GM18867 (cell line): ENCODE measurements around the gene SP110.
"Not testable (repeated sequence)": the region's sequence is repeated elsewhere in the genome, so short reads cannot be mapped to it uniquely, and the experiment has no call there.

Experiments
- ATAC-seq: cut with Tn5 transposase; IDR thresholded peaks from one replicate; pipeline ENCODE4 v1.9.1; 2021; ENCODE audit warnings: mild to moderate bottlenecking, moderate library complexity; ENCODE audit not compliant: unreplicated experiment

Gene SP110

GRCh38 chr2:230219419-230220331 is at the start of gene SP110:
TSS of gene SP110 (minus strand) at chr2:230219984. CDS start at chr2:230216927, 3,057 bp downstream.
- peak; percentile 81 for ATAC-seq

DNA sequence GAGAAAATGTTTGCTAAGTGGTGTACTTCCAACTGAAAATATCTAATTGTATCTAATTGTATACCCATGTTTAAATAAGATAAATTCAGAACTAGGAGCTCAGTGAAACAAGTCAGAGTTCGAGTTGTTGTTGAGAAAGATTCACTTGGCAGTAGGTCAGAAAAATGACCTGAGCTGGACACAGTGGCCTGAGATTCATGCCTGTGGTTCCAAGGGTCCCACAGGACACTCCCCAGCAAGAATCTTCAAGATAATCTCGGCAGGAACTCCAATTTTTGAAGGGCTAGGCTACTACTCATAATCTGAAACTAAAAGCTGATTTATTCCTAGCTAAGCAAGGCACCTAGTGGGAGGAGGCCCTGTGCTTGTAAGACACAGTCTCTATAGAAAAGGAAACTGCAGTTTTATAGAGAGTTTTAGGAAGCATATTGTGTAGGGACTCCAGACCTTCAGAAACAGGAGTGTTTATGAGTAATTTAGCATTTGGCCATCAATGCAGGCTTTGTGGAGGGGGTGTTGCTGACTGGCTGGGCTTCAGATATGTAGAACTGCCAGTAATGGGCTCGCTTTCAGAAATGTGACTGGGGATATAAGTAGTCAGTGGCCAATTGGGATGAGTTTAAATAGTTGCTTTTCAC is 48.9 kb upstream of the SP110 start:
- ATAC-seq = peak; percentile 39

GRCh38 chr2:230267556-230267955 is 47.8 kb upstream of the SP110 start:
- peak; percentile 71 for ATAC-seq

DNA sequence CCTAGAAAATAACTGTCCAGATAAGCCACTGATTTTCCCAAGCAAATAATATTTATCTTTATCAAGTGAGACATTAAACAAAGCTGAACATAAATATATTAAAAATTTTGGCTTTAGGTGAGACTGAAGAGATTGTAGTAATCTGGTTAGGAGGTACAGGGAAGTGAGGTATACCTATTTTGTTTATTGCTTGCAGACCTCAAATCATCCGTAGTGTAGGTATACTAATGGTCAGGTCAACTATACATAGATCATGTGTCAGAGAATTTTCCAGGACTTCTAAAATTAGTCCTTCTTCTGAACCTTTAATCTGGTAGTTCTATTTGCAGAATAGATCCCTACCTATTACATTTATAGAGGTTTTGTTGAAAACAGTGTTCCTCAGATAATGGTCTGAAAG is 47.3 kb upstream of the SP110 start:
- peak; percentile 16 for ATAC-seq

GRCh38 chr2:230266638-230267037 is 46.9 kb upstream of the SP110 start:
- ATAC-seq = no peak

DNA sequence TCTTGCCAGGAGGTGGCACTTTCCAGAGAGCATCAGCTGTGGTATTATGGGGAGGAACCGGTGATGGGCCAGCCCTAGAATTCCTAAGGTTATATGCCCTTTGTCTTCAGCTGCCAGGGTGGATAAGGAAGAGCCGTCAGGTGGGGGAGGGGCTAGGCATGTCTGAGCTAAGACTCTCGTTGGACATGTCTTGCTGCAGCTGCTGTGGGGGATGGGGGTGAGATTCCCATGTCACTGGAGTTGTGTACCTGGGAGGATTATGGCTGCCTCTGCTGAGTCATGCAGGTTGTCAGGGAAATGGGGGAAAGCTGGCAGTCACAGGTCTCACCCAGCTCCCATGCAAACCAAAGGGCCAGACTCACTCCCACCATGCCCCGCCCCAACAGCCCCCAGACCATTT is 45.2 kb upstream of the SP110 start:
- ATAC-seq = not testable (repeated sequence)

DNA sequence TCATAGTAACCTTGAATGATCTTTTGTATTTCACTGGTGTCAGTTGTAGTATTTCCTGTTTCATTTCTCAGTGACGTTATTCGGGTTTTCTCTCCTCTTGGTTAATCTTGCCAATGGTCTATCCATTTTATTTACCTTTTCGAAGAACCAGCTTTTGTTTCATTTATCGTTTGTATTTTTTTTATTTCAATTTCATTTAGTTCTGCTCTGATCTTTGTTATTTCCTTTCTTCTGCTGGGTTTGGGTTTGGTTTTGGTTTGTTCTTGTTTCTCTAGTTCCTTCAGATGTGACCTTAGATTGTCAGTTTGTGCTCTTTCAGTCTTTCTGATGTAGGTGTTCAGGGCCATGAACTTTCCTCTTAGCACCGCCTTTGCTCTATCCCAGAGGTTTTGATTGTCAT is 42.5 kb upstream of the SP110 start:
- no peak for ATAC-seq

DNA sequence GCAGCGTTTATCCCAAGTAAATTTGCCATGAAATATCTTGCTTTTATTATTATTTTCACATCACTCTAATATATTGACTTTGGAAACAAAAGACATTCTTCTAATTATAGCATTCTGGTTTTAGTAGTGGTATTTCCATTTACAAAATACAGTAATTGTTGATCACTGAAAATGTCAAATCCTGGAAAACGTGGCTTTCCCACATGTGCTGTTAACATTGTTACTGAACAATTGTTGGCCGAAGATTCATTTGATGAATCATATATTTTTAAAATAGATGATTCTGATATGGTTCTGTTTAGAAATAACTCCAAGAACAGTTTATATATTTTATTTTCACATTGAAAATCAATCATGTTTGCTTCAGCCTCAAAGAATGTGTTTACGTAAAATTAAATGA is 38.7 kb upstream of the SP110 start:
- ATAC-seq = no peak

GRCh38 chr2:230256733-230257332 is 37.0 kb upstream of the SP110 start:
- ATAC-seq = no peak

GRCh38 chr2:230254152-230254881 is 34.5 kb upstream of the SP110 start:
- ATAC-seq = no peak

GRCh38 chr2:230250231-230250630 is 30.4 kb upstream of the SP110 start:
- no peak for ATAC-seq

DNA sequence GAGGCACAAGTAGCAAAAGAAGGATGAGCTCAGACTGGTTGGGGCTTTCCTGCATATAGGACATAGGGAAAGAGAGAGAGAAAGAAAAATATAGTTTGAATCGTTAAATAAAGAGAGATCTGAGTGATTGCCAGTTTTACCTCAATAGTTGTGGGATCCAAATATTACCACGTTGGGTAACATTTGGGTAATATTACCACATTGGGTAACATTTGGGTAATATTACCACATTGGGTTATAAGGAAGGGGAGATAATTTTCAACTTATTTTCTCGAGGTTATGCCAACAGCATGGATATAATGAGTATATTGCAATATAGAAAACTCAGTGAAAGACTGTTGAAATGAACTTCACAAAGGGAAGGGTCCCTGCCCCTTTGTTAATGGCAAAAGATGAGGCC is 26.4 kb upstream of the SP110 start:
- no peak for ATAC-seq

DNA sequence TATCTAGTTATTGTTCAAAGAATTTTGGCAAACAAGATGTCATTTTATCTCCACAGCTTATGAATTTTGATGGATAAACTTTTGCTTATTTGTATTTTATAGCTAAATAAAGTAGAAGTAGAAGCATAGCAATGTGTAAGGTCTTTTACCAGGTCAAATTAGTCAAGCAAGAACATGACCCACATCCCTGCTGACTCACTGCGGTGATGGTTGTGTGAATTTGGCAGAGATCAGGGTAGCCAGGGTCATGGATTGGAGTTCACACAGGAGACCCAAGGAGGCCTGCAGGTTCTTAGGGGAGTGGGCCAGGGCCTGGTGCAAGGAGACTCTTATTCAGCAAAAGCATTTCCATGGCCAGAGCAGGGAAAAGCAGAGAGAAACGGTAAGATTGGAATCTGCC is 24.4 kb upstream of the SP110 start:
- no peak for ATAC-seq

DNA sequence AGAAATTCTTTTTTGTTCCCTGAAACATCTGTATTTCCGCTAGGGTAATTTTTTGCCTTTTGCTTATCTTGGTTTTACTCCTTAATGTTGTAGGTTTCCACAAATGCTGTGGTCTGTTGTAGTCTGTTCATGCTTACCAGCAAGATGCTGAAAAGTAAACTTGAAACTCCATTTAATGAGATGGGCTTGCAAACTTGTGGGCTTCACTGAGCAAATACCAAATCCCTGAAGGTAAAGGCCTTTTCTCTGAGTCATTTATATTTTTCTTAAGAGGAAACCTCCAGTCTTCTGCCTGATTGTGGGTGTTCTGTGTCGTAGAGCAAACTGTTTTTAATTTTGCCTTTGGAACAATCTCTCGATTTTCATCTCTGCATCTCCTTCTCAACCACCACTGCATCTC is 15.1 kb upstream of the SP110 start:
- ATAC-seq = peak; percentile 41

GRCh38 chr2:230234122-230234722 is 14.4 kb upstream of the SP110 start:
- peak; percentile 72 for ATAC-seq

- ATAC-seq = no peak
Measured at GRCh38 chr2:230231251-230231650, 11.5 kb upstream of the SP110 start.

DNA sequence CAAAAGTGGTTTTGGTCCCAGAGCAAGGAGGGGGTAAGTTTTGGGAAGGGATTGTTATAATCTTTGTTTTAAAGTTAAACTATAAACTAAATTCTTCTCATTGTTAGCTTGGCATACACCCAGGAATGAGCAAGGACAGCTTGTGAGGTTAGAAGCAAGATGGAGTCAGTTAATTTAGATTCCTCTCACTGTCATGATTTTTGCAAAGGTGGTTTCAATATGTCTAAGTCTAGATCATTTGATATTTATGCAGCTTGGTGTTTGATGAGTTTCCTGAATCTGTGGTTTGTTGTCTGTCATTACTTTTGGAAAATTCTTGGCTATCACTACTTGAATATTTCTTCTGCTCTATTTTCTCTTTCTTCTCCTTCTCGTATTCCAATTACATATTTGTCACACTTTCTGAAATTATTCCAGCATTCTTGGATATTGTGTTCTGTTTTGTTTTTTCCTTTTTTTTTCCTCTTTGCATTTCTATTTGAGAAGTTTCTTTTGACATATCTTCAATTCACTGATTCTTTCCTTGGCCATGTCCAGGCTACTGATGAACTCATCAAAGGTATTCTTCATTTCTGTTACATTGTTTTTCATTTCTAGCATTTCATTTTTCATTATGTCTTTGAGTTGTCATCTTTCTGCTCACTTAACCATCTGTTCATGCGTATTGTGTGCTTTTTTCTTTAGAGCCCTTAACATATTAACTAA is 10.9 kb upstream of the SP110 start:
- ATAC-seq = no peak

DNA sequence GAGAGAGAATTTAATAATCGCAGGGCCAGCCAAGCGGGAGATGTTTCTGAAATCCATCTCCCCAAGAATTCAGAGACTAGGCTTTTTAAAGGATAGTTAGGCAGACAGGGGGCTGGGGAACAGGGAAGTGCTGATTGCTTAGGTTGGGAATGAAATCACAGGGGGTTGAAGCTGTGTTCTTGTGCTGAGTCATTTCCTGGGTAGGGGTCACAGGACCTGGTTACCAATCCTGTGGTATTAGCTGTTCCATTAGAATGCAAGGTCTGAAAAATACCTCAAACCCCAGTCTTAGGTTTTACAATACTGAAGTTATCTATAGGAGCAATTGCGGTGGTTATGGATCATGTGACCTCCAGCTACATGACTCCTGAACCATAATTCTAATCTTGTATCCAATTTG is 10.3 kb upstream of the SP110 start:
- ATAC-seq = no peak

GRCh38 chr2:230227216-230227615 is 7.4 kb upstream of the SP110 start:
- no peak for ATAC-seq

- ATAC-seq = peak; percentile 70
Measured at GRCh38 chr2:230226051-230226551, 6.3 kb upstream of the SP110 start.
